GM04503 (cell line): ENCODE results near the gene CREBZF.

Source experiments
- DNase-seq: peaks from one replicate; pipeline ENCODE4 v3.0.0-alpha.2; 2012; ENCODE audit warnings: low read depth

The CREBZF gene

GRCh38 chr11:85664615-85665481 is at the start of gene CREBZF:
TSS of gene CREBZF (minus strand) at chr11:85665129. CDS start at chr11:85664875, 254 bp downstream.
- peak; percentile 62 for DNase-seq

DNA sequence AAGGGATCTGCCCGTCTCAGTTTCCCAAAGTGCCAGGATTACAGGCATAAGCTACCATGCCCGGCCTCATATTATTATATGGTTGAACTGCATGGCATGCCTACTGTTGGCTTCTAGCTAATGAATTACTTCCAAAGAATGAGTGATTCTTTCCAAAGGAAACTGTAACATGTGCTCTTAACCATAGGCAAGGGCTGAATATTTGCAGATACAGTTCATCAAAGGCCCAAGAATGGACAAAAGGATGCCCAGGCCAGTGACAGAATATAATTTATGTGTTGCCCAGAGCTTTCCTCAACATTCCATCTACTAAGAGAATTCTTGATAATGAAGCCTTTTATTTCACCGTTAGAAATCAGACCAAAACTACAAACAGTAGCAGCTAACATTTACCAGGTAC is 48.0 kb upstream of the CREBZF start:
- DNase-seq: no peak

GRCh38 chr11:85710917-85711316 is 46.0 kb upstream of the CREBZF start:
- DNase-seq: no peak

DNA sequence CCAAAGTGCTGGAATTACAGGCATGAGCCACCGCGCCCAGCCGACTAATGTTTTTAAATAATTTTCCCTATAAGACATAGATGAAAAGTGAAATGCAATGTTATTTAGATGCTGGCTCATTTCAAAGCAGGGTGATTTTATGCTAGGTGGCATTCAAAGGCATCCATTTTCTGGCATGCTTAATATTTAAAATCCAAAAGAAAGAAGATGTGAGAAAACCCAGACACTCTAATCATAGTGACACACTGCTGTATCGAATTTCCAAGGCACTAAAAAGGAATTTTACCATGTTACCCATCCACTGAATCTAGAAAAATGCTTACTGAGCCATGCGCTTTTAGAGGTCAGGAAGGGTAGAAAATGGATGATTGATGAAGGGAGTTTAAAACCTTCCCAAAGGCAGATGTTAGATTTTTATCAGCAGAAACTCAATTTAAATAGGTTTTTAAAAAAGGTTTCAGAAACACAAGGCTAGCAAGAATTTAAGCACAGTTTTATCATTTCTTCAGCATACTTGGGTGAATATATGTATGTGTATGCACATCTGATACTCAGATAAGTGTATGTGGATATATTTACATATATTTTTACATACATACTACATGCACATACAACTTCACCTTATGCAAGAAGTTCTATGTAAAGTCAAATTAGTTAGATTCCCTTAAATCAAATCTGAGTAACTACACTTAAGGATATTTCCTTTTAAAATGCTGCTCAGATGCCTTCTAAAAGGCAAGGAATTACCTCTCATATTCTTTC is 45.2 kb upstream of the CREBZF start:
- DNase-seq: no peak

DNA sequence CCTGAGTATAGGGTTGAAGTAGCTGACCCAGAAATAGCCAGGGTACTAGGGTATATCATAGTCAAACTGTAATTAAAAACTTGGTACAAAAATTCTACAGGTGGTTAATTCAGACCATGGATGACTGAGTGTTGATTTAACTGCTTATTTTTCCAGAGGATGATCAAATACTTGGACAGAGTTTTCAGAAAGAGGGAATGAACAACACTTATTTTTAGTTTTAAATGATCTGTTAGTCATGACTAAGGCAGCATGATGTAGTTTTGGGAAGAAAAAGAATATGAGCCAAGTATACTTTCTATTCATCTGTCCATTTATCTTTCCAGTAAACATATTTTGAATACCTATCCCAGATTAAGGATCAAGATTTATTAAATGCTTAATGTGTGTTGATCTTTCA is 40.9 kb upstream of the CREBZF start:
- DNase-seq: no peak

- no peak for DNase-seq
Observed at GRCh38 chr11:85704967-85705366, 40.0 kb upstream of the CREBZF start.

DNA sequence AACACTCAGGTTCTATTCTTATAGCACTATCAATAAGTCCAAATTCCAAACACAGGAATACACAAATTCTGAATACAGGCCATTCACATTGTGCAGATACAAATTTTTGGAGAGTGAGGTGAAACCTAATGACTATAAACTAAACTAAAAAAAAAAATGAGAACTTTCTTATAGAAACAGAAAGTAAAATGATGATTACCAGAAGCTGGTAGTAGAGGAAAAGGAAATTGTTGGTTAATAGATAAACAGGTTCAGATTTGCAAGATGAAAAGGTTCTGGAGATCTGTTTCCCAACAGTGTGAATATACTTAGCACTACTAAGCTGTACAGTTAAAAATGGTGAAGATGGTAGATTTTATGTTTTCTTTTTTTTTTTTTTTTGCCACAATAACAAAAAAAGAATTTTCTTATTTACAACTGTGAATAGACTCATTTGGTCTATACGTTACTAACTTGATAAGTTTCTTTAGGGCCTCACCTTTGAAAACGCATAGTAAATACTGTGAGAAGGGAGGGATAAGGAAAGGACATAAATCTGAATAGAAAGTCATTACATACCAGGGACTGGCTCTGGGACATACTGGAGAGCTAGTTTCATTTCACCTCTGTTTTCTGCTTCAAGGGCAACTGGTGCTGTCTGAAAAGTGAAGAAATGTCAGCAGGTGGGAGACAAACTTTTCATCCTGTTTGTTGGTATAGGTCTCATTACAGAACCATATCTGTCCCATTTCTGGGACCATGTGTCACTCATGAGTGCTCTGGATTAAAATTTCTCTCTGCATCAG is 35.2 kb upstream of the CREBZF start:
- DNase-seq: no peak

GRCh38 chr11:85698195-85698594 is 33.3 kb upstream of the CREBZF start:
- DNase-seq: no peak

GRCh38 chr11:85697747-85698146 is 32.8 kb upstream of the CREBZF start:
- DNase-seq: no peak

GRCh38 chr11:85695546-85695945 is 30.6 kb upstream of the CREBZF start:
- no peak for DNase-seq

GRCh38 chr11:85694385-85694980 is 29.6 kb upstream of the CREBZF start:
- DNase-seq: no peak

GRCh38 chr11:85685820-85686459 is 21.0 kb upstream of the CREBZF start, which contains the start of gene CCDC89:
TSS of gene CCDC89 (minus strand) at chr11:85686195. CDS start at chr11:85686130, 65 bp downstream.
- DNase-seq: peak; percentile 44

DNA sequence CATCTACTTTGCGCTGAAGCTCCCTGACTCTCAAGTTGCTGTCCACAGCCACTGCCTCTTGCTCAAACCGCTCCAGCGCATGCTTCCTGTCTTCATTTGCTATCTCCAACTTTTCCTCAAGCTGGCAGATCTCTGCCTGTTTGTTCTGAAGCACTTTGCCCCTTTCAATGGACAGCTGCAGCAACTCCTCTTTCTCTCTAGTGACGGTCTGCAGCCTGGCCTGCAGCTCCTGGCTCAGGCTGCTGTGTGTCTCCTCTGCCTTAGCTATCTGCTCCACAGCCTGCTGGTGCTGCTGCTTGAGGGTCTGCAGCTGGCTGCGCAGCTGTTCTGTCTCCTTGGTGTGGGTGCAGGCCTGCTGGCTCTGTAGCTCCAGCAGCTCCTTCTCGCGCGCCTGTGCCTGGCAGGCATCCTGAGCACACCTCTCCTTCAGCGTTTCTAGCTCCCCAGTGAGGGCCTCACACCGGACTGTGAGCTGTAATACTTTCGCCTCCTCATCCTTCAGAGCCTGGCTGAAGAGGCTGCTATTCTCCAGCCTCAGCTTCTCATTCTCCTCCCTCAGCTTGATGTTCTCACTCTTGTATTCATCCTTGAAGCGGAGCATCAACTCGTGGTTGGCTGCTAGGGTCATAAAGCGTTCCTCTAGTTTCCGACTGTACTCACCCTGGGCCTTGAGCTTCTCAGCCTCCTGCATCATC is 20.3 kb upstream of the CREBZF start:
- DNase-seq: no peak

- no peak for DNase-seq
Observed at GRCh38 chr11:85682330-85683305, 17.7 kb upstream of the CREBZF start.

- no peak for DNase-seq
Observed at GRCh38 chr11:85680897-85681296, 16.0 kb upstream of the CREBZF start.

GRCh38 chr11:85679576-85679975 is 14.6 kb upstream of the CREBZF start:
- no peak for DNase-seq

DNA sequence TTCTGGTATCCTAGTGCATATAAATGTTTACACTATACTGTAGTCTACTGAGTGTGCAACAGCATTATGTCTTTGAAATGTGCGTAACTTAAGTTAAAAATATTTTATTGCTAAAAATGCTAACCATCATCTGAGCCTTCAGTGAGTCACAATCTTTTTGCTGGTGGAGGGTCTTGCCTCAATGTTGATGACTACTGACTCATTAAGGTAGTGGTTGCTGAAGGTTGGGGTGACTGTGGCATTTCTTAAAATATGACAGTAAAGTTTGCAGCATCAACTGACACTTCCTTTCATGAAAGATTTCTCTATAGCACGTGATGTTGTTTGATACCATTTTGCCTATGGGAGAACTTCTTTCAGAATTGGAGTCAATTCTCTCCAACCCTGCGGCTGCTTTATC is 8.5 kb upstream of the CREBZF start:
- no peak for DNase-seq

DNA sequence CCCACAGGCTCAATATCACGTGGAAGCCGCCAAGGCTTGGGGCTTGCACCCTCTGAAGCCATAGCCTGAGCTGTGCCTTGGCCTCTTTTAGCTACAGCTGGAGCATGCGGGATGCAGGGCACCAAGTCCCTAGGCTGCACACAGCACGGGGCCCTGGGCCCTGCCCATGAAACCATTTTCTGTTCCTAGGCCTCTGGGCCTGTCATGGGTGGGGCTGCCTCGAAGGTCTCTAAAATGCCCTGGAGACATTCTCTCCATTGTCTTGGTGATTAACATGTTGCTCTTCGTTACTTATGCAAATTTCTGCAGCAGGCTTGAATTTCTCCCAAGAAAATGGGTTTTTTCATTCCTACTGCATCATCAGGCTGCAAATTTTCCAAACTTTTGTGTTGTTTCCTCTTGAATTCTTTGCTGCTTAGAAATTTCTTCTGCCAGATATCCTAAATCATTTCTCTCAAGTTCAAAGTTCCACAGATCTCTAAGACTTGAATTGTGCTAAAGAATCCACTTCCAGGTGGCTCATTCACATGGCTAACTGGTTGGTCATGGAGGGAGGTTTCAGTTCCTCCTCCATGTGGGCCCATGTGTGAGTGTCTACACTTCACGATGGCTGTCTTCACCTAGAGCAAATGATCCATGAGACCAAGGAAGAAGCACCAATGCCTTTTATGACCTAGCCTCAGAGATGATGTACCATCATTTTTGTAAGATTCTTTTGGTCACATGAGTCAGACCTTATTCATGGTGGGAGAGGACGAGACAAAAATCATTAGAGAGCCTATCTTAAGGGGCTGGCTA is 7.4 kb upstream of the CREBZF start:
- DNase-seq: no peak
